Fibroblast of skin of scalp (primary cell): ENCODE measurements around the gene CBLN3.
"Not testable (repeated sequence)": the region's sequence is repeated elsewhere in the genome, so short reads cannot be mapped to it uniquely, and the experiment has no call there.

ENCODE experiments used
- DNase-seq: peaks from one replicate; pipeline ENCODE4 v3.0.0-alpha.2; 2013

The CBLN3 gene

DNA sequence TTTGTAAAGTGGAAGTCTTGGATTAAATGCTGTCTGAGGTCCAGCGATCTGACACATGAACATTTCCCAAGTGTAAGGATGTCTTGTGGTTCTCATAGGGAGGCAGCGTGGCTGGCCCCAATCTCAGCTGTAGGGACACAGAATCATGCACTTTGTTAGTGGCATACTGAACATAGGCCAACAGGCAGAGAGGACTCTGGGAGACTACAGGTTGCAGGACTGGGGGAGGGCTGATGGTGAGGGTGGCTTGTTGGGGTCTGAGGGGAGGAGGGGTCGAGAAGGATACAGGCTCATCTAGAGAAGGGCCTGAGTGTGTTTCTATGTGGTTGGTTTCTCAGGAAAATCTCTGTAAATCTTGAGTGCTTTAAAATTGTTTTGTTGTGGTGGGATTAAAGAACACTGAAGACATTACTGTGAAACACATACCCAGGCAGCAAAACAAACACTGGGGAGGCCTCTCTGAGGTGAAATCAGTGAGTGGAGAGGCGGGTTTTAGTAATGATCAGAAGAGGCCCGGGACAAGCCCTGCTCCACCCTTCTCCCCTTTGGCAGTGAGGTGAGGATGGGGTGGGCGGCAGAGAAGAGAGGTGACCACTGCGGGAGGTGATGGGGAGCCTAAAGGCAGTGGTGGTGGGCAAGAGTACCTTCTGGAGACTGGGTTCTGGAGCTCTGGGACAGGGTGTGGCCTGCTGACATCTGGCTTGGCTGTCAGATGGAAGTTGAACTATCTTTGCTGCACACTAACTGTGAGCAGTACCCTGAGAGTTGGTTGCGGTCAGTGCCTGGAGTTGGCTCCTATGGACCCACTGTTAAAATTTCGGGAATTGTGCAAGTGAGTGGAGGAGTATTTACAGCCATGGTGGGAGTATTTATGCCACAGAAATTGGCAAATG, 27.4 kb downstream of the CBLN3 start:
- no peak for DNase-seq

DNA sequence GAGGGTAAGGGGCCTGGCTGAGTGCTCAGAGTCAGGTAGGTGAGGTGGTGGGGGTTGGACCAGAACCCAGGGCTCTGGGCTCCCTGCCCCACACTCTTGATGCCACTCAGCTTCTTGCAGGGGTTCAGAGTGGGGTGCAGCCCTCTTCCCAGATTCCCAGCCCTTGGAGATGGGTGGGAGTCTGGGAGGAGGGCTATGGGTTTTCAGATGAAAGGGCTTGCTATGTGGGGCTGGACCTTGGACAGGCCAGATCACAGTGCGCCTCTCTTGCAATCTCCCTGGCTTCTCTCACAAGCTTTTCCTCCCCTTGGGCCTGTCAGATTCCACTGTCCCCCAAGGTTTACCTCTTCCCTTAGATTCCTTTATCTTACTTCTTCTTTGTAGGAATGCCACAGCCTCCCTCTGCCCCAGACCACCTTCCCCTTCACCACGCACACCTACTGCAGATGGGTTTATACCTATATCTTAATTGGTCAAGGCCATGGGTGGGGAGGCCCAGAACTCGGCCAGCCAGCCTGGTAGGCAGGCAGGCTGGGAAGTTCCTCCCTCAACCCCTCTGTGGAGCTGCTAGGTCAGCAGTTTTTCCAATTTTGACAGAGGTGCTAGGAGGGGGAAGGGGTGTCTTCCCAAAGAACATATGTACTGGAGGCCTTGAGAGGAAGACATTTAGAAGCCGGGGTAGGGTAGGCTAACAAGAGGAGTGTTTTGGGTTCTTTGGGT, 29.3 kb downstream of the CBLN3 start:
- DNase-seq, result no peak

DNA sequence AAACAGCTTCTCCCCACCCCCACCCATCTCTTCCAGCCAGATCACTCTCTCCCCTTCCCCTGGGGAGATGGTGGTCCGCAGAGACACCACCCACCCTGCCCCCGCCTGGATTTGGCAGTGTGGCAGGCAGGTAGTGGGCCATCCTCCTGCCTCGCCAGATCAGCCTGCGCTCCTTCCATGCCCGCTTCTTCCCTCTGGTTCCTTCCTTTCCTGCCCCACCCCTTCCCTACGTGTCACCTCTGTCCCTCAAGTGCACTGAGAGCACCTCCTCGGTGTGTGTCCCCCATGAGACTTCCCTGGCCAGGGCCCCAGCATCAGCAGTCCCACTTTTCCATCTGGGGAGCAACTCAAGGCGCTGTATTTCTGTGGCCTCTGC, 30.0 kb downstream of the CBLN3 start:
- DNase-seq, result no peak

DNA sequence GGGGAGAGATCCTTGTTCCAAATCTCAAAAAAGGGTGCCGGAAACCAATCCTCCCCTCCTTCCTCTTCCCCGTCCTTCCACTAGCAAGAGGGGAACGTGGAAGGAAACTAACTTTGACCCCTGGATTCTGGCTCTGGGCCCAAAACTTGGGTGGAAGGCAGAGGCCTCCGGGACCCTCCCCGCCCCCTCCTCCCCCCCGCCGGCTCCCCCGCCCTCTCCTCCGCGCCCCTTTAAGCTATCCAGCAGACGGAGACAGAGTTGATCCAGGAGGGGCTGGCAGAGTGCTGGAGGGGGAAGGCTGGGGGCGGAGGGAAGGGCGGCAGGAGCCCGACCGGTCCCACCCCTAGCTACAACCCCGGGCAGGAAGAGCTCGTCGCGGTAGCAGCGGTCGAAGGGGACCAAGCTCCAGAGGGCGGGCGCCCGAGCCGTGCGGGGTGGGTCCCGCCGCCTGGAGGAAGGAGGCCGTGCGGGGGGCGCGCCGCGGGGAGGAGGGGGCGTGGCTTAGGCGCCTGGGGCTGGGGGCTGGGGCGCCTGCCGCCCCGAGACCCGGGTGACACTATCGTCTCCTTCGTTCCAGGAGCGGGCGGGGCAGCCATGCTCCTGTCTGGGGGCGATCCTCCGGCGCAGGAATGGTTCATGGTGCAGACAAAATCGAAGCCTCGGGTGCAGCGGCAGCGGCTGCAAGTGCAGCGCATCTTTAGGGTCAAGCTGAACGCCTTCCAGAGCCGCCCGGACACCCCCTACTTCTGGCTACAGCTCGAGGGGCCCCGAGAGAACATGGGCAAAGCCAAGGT, 30.6 kb downstream of the CBLN3 start, which contains the start of gene NYNRIN:
TSS of gene NYNRIN (plus strand) at position 351 of the 794 bp plus-strand sequence. CDS start at position 595, 244 bp downstream.
- peak; percentile 57 for DNase-seq

DNA sequence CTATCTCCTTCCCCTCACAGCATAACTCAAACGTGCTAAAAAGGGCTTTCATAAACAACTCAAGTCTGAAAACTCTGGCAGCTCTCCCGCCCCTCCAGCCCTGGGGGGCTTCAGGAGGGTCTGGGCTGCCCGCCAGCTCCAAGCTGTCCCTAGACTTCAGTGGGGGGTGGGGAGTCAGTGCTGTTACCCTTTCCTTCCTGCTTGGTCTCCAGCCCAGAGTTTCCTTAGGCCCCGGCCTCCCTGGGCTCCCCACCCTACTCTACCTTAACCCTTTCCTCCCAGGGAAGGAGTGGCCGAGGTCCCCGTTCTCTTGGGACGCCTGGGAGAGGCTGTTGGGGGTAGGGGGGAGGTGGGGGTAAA, 31.2 kb downstream of the CBLN3 start:
- DNase-seq, result peak; percentile 40

DNA sequence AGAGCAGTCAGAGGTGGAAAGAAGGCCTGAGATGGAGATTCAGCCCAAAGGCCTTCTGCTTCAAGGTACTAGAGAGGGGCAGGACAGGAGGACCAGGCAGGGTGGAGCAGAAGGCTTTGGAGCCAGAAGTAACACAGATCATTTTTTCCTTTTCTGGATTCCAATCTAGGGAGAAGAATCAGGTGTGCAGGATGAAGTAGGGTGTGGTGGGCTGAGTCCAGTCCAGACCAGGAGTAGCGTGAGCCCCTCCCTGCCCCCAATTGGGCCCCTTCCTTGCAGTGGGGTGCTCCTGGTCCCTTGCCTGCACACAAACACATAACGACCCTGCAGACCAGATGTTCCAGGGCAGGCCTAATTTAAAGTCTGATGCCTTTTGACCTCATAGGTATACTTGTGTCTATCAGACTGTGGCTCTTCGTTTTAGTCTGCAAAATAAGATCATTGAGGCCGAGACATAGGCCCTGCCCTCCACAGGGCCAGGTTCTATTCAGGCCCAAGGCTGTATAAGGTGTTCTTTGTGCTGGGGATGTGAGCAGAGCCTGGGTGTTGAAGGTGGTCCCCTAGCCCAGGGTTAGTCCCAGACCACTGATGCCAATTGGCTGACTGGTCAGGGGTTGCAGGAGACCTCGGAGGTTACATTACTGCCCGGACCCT, 31.7 kb downstream of the CBLN3 start:
- no peak for DNase-seq

DNA sequence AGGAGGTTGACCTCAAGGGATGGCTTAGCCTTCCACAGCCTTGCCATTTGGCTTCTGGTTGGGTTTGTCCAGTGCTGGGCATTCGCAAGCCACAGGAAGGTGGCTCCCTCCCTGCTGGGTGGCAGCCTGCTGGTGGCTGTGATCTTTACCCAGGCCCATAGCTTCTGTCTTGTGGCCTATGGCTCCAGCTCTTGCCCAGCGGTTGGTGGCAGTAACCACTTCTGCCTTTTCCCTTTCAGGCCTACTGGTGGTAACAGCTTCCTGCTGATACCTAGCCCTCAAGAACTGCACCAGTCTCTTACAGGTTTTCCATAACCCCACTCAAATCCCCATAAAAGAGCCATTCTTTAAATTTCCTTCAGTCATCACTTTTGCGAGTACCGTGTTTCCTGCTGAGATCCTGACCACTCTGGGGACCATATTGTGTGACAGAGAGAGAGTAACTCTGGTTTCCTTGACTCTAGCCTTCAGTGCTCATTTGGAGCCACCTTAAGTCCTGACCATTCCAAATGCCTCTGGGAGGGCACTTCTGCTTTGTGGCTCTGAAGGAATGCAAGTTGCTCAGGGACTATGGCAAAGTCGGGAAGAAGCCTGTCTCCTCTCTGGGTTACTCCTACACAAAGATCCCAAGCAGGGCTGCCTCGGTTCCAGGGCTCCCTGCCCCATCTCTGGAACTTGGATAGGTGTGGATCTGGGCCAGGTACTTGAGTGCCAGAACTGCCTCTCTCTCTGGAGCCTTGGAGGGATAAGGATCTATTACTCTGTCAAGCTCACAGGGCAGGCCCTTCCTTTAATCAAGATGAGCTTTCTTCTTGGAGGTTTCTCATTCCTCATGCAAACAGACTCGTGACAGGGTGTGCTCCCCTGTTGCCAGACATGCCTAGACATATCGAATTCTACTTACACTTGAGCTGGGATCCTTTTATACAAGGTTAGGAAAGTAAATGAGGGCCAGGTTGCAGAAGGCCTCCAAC, 33.6 kb downstream of the CBLN3 start:
- no peak for DNase-seq

DNA sequence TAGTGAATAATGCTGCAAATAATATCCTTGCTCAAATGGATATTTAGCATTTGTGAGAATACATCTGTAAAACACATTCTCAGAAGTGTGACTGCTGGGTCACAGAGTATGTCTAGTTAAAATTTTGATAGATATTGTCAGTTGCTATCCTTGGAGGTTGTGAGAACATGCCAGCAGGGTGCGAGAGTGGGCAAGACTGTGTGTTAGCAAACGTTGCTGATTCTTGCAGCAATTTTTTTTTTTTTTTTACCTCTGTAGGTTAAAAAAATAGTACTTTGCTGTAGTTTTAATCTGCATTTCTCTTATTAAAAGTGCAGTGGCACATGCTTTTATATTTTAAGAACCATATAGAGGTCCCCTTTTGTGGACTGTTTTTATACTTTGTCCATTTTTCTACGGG, 35.2 kb downstream of the CBLN3 start:
- DNase-seq, result no peak

DNA sequence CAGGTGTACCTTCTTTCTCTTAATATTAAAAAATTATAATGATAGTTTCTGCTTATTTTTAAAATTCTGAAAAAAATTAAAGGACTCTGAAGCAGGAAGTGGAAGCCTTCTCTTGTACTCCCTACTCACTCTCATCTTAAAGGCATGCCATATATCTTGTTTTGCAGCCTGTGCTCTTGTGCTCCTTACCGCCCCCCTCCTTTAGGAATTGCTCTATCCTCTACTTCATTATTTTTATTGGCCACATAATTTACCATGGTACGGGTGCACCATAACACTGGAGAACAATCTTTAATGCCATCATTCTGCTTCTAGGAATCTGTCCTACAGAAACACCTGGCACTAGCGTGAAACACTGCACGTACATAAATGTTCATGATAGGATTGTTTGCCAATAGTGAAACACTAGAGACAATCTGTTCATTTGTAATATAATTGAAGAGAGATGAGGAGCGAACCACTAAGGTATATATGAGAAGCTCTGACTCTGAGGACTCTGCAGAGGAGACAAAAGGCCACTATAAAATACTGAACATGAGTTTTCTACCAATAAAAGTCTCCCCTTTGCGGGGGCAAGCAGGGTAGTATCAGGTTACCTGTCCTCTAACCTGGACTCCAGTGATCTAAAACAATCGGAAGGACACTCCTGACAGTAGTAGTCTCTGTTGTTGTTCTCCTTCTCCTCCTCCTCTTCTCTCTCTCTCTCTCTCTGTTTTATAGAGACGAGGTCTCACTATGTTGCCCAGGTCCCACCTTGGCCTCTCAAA, 37.0 kb downstream of the CBLN3 start:
- peak; percentile 64 for DNase-seq

DNA sequence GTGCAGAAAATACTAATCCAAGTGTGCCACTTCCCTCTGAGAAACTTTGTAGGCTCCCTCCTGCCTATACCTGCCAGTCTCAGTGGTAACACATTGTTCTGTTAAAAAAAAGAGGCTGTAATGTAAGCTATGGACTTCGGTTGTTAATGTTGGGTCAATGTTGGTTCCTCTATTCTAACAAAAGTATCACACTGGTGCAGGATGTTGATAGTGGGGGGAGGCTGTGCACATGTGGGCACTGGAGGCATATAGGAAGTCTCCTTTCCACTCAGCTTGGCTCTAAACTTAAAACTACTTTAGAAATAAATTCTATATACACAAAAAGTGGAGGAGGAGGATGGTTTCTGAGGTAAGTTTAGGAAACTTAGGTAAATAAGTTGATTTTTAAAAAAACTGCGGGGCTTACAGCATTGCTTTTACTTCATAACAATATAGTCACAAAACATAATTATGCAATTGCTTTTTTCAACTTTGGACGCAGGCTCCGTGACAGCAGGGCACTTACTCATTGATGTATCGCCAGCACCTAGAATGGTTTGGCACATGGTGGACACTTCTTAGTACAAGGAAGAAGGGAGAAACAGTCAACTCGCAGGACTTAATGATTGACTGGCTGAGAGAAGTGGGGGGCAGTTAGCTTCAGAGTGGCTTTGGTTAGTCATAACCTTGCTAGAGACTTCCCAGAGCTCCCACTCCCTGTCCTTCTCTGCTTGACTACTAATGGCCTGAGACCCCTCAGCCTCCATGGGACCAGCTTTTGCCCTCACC, 38.6 kb downstream of the CBLN3 start:
- no peak for DNase-seq

DNA sequence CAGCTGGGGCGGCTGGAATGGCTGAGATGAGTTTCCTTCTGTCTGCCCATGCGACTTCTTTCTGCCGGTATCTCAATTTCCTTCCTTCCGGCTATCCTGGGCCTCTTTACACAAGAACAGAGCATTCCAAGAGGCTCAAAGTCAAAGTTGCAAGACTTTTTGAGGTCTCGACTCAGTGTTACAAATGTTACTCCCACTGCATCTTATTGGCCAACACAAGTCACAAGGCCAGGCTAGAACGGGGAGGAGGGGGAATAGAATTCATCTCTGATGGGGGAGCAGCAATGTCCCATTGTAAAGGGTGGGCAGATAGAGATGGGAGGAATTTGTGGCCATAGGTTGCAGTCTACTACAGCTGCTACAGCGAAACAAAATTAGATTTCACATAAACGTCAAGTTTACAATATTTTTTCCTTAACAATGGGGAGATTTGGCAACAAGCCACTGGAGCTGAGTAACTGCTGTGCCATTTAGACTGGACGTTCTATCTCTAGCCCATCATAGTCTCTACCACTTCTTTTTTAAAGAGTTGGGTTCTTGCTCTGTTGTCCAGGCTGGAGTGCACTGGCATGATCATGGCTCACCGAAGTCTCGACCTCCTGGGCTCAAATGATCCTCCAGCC, 40.1 kb downstream of the CBLN3 start:
- DNase-seq, result no peak

DNA sequence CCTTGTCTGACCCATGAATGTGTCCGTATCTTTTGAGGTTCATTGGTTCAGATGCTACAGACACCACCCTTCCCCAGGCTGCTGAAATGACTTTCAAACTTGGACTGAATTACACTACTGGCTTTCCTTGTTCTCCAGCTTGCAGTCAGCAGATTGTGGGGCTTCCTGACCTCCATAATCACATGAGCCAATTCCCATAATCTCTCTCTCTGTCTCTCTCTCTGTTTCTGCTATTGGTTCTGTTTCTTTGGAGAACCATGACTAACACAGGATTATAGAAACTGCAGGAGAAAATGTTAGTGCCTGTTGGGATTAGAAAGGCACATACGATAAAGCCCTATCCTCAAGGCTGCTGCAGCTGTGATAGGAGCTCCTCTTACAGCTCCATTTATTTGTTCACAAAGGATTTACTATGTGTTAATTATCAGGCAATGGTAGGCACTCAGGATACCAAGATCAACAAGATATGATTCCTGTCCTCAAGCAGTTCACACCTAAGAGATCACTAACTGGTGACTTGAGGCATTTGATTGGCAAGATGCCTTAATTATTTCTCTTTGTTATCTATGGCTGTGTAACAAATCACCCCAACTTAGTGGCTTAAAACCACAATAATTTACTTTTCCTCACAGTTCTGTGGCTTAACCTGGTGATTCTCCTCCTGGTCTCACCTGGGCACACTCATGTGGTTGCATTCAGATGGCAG, 40.8 kb downstream of the CBLN3 start:
- DNase-seq, result no peak

DNA sequence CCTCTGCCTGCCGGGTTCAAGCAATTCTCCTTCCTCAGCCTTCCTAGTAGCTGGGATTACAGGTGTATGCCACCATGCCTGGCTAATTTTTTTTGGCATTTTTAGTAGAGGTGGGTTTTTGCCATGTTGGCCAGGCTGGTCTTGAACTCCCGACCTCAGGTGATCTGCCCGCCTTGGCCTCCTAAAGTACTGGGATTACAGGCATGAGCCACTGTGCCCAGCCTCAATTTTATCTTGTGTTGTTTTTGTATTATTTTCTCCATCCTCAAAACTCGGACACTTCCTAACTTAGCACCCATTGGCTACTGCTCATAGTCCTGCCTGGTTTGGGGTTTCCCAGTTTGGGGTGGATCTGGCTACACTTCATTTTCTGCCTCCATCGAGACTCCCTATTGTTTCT, 41.9 kb downstream of the CBLN3 start:
- not testable (repeated sequence) for DNase-seq

DNA sequence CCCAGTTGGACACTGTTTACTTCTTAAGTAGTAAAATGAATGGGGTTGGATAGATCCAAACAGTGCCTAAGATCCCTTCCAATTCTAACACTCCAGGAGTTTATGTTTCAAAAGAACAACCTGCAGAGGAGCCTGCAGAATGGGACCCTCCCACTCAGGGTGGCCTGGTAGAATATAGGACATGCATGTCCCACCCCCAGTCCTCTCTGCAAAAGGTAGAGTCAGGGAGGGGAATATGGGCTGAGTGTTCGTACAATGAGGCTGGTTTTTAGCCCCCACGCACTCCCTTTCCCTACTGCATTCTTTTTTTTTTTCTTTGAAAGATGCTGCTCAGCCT, 42.5 kb downstream of the CBLN3 start:
- no peak for DNase-seq

DNA sequence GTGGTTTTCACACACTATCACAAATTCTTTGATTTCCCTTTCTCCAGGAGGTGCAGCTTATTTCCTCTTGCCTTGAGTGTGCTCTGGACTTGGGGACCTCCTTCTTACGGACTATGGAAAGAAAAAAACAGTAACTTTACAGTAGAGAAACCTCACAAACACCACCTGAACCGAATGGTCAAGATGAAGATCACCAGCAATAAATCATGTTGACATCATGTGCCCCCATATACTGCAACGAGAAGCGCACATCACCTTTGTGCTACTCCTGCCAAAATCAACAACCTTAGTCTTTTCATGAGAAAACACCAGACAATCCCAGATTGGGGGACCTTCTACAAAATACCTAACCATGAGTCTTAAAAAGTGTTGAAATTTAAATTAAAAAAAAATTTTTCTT, 43.9 kb downstream of the CBLN3 start:
- no peak for DNase-seq

DNA sequence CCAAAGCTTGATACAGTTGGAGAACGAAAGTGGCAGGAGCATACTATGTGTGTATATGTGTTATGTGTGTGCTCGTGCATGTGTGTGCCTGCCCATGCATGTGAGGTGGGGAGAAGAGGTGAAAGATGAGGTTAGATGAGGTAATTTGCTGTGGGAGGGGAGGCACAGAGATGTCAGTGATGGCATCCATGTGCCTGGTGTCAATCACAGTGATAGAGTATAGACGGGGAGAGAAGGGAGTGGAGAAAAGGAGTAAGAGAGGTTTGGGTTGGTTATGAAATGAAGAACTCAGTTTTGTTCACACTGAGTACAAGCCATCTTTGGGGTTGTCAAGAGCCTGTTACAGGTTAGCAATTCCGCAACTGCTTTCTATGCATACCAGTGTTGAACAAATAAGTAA, 45.3 kb downstream of the CBLN3 start:
- DNase-seq, result no peak

DNA sequence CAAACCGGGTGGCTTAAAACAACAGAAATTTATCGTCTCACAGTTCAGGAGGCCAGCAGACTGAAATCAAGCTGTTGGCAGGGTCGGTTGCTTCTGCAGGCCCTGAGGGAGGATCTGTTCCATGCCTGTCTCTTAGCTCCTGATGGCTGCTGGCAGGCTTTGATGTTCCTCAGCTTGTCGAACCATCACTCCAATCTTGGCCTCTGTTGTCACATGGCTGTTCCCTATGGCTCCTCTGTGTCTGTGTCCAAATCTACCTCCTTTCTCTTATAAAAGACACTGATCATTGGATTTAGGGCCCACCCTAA, 47.5 kb downstream of the CBLN3 start:
- DNase-seq, result no peak

DNA sequence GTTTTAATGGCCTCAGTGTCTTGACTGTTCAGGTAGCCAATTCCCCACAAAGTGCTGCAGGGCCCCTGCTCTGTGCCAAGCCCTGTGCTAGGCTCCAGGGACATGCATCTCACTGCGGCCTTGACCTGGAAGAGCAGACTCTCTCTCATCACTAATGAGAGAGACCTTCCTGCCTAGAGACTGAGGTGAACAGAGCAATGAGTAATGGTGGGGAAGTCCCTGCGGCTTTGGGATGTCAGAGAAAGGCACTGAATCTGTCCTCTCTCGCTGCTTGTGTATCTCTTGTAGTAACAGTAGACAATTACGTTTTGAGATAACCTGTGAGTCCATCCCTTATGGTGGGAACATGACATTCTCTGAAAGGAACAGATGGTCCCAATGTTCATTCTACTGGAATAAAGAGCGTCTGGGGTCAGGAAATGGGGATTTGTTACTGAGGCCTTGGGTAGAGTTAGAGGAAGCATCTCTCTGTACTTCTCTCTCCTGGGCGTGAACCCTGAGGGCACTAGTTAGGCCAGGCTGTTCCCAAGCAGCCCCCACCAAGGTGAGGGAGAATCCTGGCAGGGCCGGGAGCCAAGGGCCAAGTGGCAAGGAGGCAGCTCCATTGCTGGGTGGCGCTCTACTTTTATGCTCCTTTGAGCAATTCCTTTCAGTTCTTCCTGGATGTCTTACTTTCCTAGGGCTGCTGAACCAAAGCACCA, 48.0 kb downstream of the CBLN3 start:
- no peak for DNase-seq
